GM12878 (cell line): ENCODE results near the gene HOXB3. TPM values are rescaled to one million over a fixed set of nuclear protein-coding genes. Genes with fewer than 3 reads are reported as not detected.

Experiments used
- ATAC-seq: fragments of 200-7000 bp; cut with Tn5 transposase; 3 replicates; pipeline ENCODE4 v1.9.1; 2020; ENCODE audit warnings: mild to moderate bottlenecking, moderate library complexity
- BruUV-seq: library from RNA; stranded (reverse); fragments of 400-500 nt; replicated peaks from 2 replicates; lab custom pipeline; 2021; lab: Mats Ljungman, UMichigan
- CTCF ChIA-PET: fragments of 300-600 bp; sonication (Branson Sonifier 250); formaldehyde crosslinking; extraction: SDS; loops from one replicate; lab custom pipeline; 2021; ENCODE audit warnings: inconsistent platforms; lab: Yijun Ruan, JAX
- POLR2A ChIA-PET: fragments of 350-600 bp; formaldehyde crosslinking; extraction: SDS; loops from one replicate; lab custom pipeline; 2021; ENCODE audit warnings: inconsistent platforms; lab: Charles Lee
- RAD21 ChIA-PET: fragments of 300-600 bp; sonication (Branson Sonifier 250); formaldehyde crosslinking; loops from one replicate; lab custom pipeline; 2023; ENCODE audit warnings: antibody characterized with exemption; ENCODE audit not compliant: unreplicated experiment; lab: Charles Lee
- SMC1A ChIA-PET: fragments of 300-600 bp; sonication (Branson Sonifier 250); formaldehyde crosslinking; loops from one replicate; lab custom pipeline; 2023; ENCODE audit not compliant: unreplicated experiment, uncharacterized antibody; lab: Charles Lee
- DNase-seq: peaks from one replicate; pipeline ENCODE4 v3.0.0-alpha.2; 2011; ENCODE audit warnings: low read depth, low spot score
- FAIRE-seq: peaks from 3 replicates; lab custom pipeline; 2011; peaks lifted over from hg19 to GRCh38; lab: Jason Lieb, UNC
- H2AFZ ChIP-seq: 2 replicates; pipeline ENCODE4 v1.6.0; 2011; ENCODE audit warnings: low read depth, low read length, control low read depth; ENCODE audit not compliant: control insufficient read depth
- H3K27ac ChIP-seq: 2 replicates; pipeline ENCODE4 v1.5.1; 2011; ENCODE audit warnings: control low read depth; ENCODE audit not compliant: control insufficient read depth, insufficient read depth
- H3K27me3 ChIP-seq, 2 experiments: replicated peaks in 1 of 2; 2 replicates each; pipeline versions ENCODE4 v1.6.0 to v1.6.1; 2011; ENCODE audit warnings: low read length in 1 of 2; ENCODE audit not compliant: control insufficient read depth in 2 of 2, insufficient read depth in 2 of 2
- H3K36me3 ChIP-seq, 2 experiments: 2 replicates each; pipeline ENCODE4 v1.5.1; 2011; ENCODE audit warnings: low read length in 1 of 2; ENCODE audit not compliant: control insufficient read depth in 2 of 2, insufficient read depth in 2 of 2
- H3K4me1 ChIP-seq: 2 replicates; pipeline ENCODE4 v1.6.1; 2011; ENCODE audit warnings: mild to moderate bottlenecking, low read length, moderate library complexity, mixed read lengths; ENCODE audit not compliant: control insufficient read depth, insufficient read depth
- H3K4me2 ChIP-seq: 2 replicates; pipeline ENCODE4 v1.6.0; 2011; ENCODE audit warnings: control low read depth; ENCODE audit not compliant: control insufficient read depth, insufficient read depth
- H3K4me3 ChIP-seq: fragments of 200-600 bp; sonication (generic); 2 replicates; pipeline ENCODE4 v1.5.1; 2016
- H3K79me2 ChIP-seq: 2 replicates; pipeline ENCODE4 v1.6.0; 2011; ENCODE audit warnings: low read length; ENCODE audit not compliant: control insufficient read depth, insufficient read depth
- H3K9ac ChIP-seq: 2 replicates; pipeline ENCODE4 v1.8.0; 2011; ENCODE audit warnings: low read length, control low read depth, mixed read lengths; ENCODE audit not compliant: control insufficient read depth, insufficient read depth
- H3K9me3 ChIP-seq: replicated peaks from 3 replicates; pipeline ENCODE4 v1.5.1; 2011; ENCODE audit warnings: mild to moderate bottlenecking, low read length; ENCODE audit not compliant: control insufficient read depth, insufficient read depth
- H4K20me1 ChIP-seq: 2 replicates; pipeline ENCODE4 v1.6.0; 2011; ENCODE audit not compliant: control insufficient read depth, insufficient read depth
- E2F8 ChIP-seq: fragments of 450-650 bp; IDR thresholded peaks from 2 replicates; pipeline ENCODE4 v1.6.1; 2018; ENCODE audit warnings: mild to moderate bottlenecking, low read depth, moderate library complexity; ENCODE audit not compliant: partially characterized antibody
- KDM1A ChIP-seq: fragments of 200-600 bp; sonication (generic); IDR thresholded peaks from 2 replicates; pipeline ENCODE4 v1.6.1; 2016; ENCODE audit warnings: borderline replicate concordance
- ZNF24 ChIP-seq: fragments of 450-650 bp; IDR thresholded peaks from 2 replicates; pipeline ENCODE4 v1.6.1; 2017; ENCODE audit warnings: antibody characterized with exemption, mild to moderate bottlenecking
- WGBS: methylation state at CpG from one replicate; pipeline ENCODE4 v1.1.6; 2016; ENCODE audit warnings: low lambda C conversion rate; ENCODE audit not compliant: insufficient replicate concordance, insufficient coverage; ENCODE audit errors: missing lambda C conversion rate; 5-methylcytosine and 5-hydroxymethylcytosine counted together
- in situ Hi-C: fragments of 300-500 bp; cut with MboI; formaldehyde crosslinking; loops from 9 replicates; pipeline ENCODE4 v1.14.3; 2018; ENCODE audit warnings: mixed read lengths
- intact Hi-C: fragments of 100-400 bp; cut with micrococcal nuclease; formaldehyde crosslinking; loops from one replicate; pipeline ENCODE4 v1.14.2; 2022; ENCODE audit not compliant: unreplicated experiment
- polyA plus RNA-seq, 11 experiments: library from polyadenylated mRNA; depleted of rRNA in 4 of 11; unstranded in 6 of 11; stranded (reverse) in 5 of 11; fragments of >200 nt; fragmentation: Nextera tagmentation in 4 of 11; fragmentation: Illumina TruSeq in 1 of 11; extraction: Ambion mirVana in 4 of 11; extraction: Trizol in 1 of 11; gene quantifications; 1 replicate in 1 of 11; 2 replicates in 10 of 11; pipeline versions ENCODE4 v1.2.1 to v1.2.3, GENCODE V29; 2011 to 2016; ENCODE audit warnings: inconsistent platforms in 2 of 11, missing spikeins in 2 of 11, low read depth in 1 of 11
- total RNA-seq, 4 experiments: library from RNA; depleted of rRNA in 3 of 4; stranded (reverse); fragments of >200 nt in 3 of 4; fragmentation: Illumina TruSeq in 1 of 4; extraction: Trizol in 1 of 4; gene quantifications; 2 replicates each; pipeline versions ENCODE4 v1.2.1 to v1.2.3, GENCODE V29; 2013 to 2021

The HOXB3 gene
- total and polyA plus RNA-seq, 10 of the 15 experiments (the other 5 are each of a cell fraction or from before 2014, with no cell fraction given) = 0.19 to 7.7 (median 2.9) TPM

GRCh38 chr17:48499735-48500434 is 90.2 kb downstream of the HOXB3 start:
- Histone ChIP-seq H3K27ac (no peak overlapping the region), H3K36me3 (no peaks in the 10 kb centered on the region), H2AFZ (no peak overlapping the region), H3K27me3 (no peaks in the 10 kb centered on the region), H3K4me1 (no peaks in the 10 kb centered on the region), H3K4me2 (no peak overlapping the region), H3K79me2 (no peaks in the 10 kb centered on the region), H4K20me1 (no peaks in the 10 kb centered on the region), H3K9me3 (no peaks in the 10 kb centered on the region), H3K9ac (no peak overlapping the region), H3K4me3 (no peak overlapping the region)
- SMC1A ChIA-PET = interaction anchor here (0.8 to 2.6 kb wide), 8 partner anchors 11 to 150 kb away, joined by 3 to 9 read pairs (median 4); partner anchors contain the start of gene HOXB5
- POLR2A ChIA-PET = interaction anchor here (0.6 to 1.2 kb wide), 3 partner anchors 23 to 46 kb away, joined by 3 to 5 read pairs (median 3); no protein-coding TSS in a partner anchor
- RAD21 ChIA-PET = interaction anchor here (0.9 to 1.5 kb wide), 3 partner anchors 13 to 108 kb away, joined by 3 to 4 read pairs (median 3); no protein-coding TSS in a partner anchor
- CTCF ChIA-PET = interaction anchor here (1.1 to 1.2 kb wide), 3 partner anchors 25 to 101 kb away, joined by 3 to 5 read pairs (median 3); no protein-coding TSS in a partner anchor
- DNase-seq (no peak), FAIRE-seq (no peak), ATAC-seq (no peak)
- TF ChIP-seq KDM1A = no peak
- TF ChIP-seq E2F8 = no peak
- TF ChIP-seq ZNF24 = no peak
- in situ Hi-C loops (no loop called here), intact Hi-C loops (no loop called here)
- no TSS peak for BruUV-seq
- 93% methylated on average over 5 of the region's 5 CpGs for WGBS
